Calu3 (cell line): ENCODE measurements around the gene PLEKHN1. TPM values are rescaled to one million over a fixed set of nuclear protein-coding genes. Genes with fewer than 3 reads are reported as not detected.

Experiments used
- BruUV-seq: library from RNA; stranded (reverse); fragments of 400-500 nt; replicated peaks from 2 replicates; lab custom pipeline; 2021; lab: Mats Ljungman, UMichigan
- CTCF ChIA-PET: fragments of 300-600 bp; sonication (Branson Sonifier 250); formaldehyde crosslinking; loops from one replicate; lab custom pipeline; 2022; ENCODE audit warnings: antibody characterized with exemption; lab: Charles Lee
- DNase-seq: peaks from one replicate; pipeline ENCODE4 v3.0.0; 2022
- H3K27ac Mint-ChIP-seq: one replicate; pipeline ENCODE4 v1.8.0; 2022; ENCODE audit warnings: mixed read lengths; ENCODE audit not compliant: unreplicated experiment
- H3K27me3 Mint-ChIP-seq: one replicate; pipeline ENCODE4 v1.8.0; 2022; ENCODE audit warnings: mixed read lengths; ENCODE audit not compliant: unreplicated experiment
- H3K36me3 Mint-ChIP-seq: one replicate; pipeline ENCODE4 v1.8.0; 2022; ENCODE audit warnings: mild to moderate bottlenecking, moderate library complexity, mixed read lengths; ENCODE audit not compliant: insufficient read depth, unreplicated experiment
- H3K4me1 Mint-ChIP-seq: one replicate; pipeline ENCODE4 v1.8.0; 2022; ENCODE audit warnings: mild to moderate bottlenecking, low read depth, mixed read lengths; ENCODE audit not compliant: unreplicated experiment
- H3K4me3 Mint-ChIP-seq: one replicate; pipeline ENCODE4 v1.8.0; 2022; ENCODE audit warnings: mild to moderate bottlenecking, low read depth, moderate library complexity, mixed read lengths; ENCODE audit not compliant: unreplicated experiment
- H3K9me3 Mint-ChIP-seq: one replicate; pipeline ENCODE4 v1.8.0; 2022; ENCODE audit warnings: low read depth, mixed read lengths; ENCODE audit not compliant: unreplicated experiment
- CTCF ChIP-seq: fragments of 200-600 bp; IDR thresholded peaks from one replicate; pipeline ENCODE4 v1.8.0; 2022; ENCODE audit warnings: antibody characterized with exemption; ENCODE audit not compliant: unreplicated experiment
- intact Hi-C: fragments of 100-400 bp; cut with micrococcal nuclease; formaldehyde crosslinking; loops from one replicate; pipeline ENCODE4 v1.10.0; 2022; ENCODE audit not compliant: unreplicated experiment
- total RNA-seq: library from RNA; stranded (reverse); gene quantifications from 2 replicates; pipeline ENCODE4 v1.2.3, GENCODE V29; 2022

Gene PLEKHN1
- total RNA-seq, 1 experiment from 2014 or later, result 11.9 TPM

GRCh38 chr1:952603-953002 lies 13.7 kb upstream of the PLEKHN1 start:
- H3K4me3 Mint-ChIP-seq, result no peak overlapping the region
- peaks cover 18% of the 10 kb centered on the region for H3K36me3 Mint-ChIP-seq
- no peaks in the 10 kb centered on the region for H3K27me3 Mint-ChIP-seq
- CTCF ChIA-PET, result no interaction called here
- H3K4me1 Mint-ChIP-seq, result peaks cover 8% of the 10 kb centered on the region
- no peak for DNase-seq
- no peak for TF ChIP-seq CTCF
- intact Hi-C loops, result no loop called here
- BruUV-seq, result no TSS peak
- no peaks in the 10 kb centered on the region for H3K9me3 Mint-ChIP-seq
- H3K27ac Mint-ChIP-seq, result no peak overlapping the region

- Mint-ChIP-seq H3K4me1 (peaks cover 15% of the 10 kb centered on the region), H3K4me3 (no peak overlapping the region), H3K36me3 (peaks cover 24% of the 10 kb centered on the region), H3K27me3 (no peaks in the 10 kb centered on the region), H3K9me3 (no peaks in the 10 kb centered on the region), H3K27ac (no peak overlapping the region)
- CTCF ChIA-PET, result no interaction called here
- no TSS peak for BruUV-seq
- no peak for TF ChIP-seq CTCF
- DNase-seq, result no peak
- intact Hi-C loops, result no loop called here
Observed at GRCh38 chr1:953524-954320, 12.6 kb upstream of the PLEKHN1 start.

GRCh38 chr1:954927-955326 lies 11.4 kb upstream of the PLEKHN1 start:
- TF ChIP-seq CTCF, result no peak
- H3K27ac Mint-ChIP-seq, result no peak overlapping the region
- H3K4me3 Mint-ChIP-seq, result no peak overlapping the region
- CTCF ChIA-PET, result no interaction called here
- no peaks in the 10 kb centered on the region for H3K9me3 Mint-ChIP-seq
- intact Hi-C loops, result no loop called here
- H3K4me1 Mint-ChIP-seq, result peaks cover 15% of the 10 kb centered on the region
- no peak for DNase-seq
- H3K27me3 Mint-ChIP-seq, result no peaks in the 10 kb centered on the region
- no TSS peak for BruUV-seq
- peaks cover 27% of the 10 kb centered on the region for H3K36me3 Mint-ChIP-seq

- Mint-ChIP-seq H3K9me3 (no peaks in the 10 kb centered on the region), H3K36me3 (peaks cover 32% of the 10 kb centered on the region), H3K4me3 (no peak overlapping the region), H3K4me1 (peaks cover 15% of the 10 kb centered on the region), H3K27ac (no peak overlapping the region), H3K27me3 (no peaks in the 10 kb centered on the region)
- no peak for DNase-seq
- intact Hi-C loops, result no loop called here
- TF ChIP-seq CTCF, result no peak
- CTCF ChIA-PET, result no interaction called here
- no TSS peak for BruUV-seq
Observed at GRCh38 chr1:955474-955873, 10.8 kb upstream of the PLEKHN1 start.
